GM12878 (cell line): ENCODE measurements around the gene CIRBP. TPM values are rescaled to one million over a fixed set of nuclear protein-coding genes. Genes with fewer than 3 reads are reported as not detected.

Experiments
- ATAC-seq: fragments of 200-7000 bp; cut with Tn5 transposase; 3 replicates; pipeline ENCODE4 v1.9.1; 2020; ENCODE audit warnings: mild to moderate bottlenecking, moderate library complexity
- BruUV-seq: library from RNA; stranded (reverse); fragments of 400-500 nt; replicated peaks from 2 replicates; lab custom pipeline; 2021; lab: Mats Ljungman, UMichigan
- CTCF ChIA-PET: fragments of 300-600 bp; sonication (Branson Sonifier 250); formaldehyde crosslinking; extraction: SDS; loops from one replicate; lab custom pipeline; 2021; ENCODE audit warnings: inconsistent platforms; lab: Yijun Ruan, JAX
- POLR2A ChIA-PET: fragments of 350-600 bp; formaldehyde crosslinking; extraction: SDS; loops from one replicate; lab custom pipeline; 2021; ENCODE audit warnings: inconsistent platforms; lab: Charles Lee
- RAD21 ChIA-PET: fragments of 300-600 bp; sonication (Branson Sonifier 250); formaldehyde crosslinking; loops from one replicate; lab custom pipeline; 2023; ENCODE audit warnings: antibody characterized with exemption; ENCODE audit not compliant: unreplicated experiment; lab: Charles Lee
- SMC1A ChIA-PET: fragments of 300-600 bp; sonication (Branson Sonifier 250); formaldehyde crosslinking; loops from one replicate; lab custom pipeline; 2023; ENCODE audit not compliant: unreplicated experiment, uncharacterized antibody; lab: Charles Lee
- DNase-seq: peaks from one replicate; pipeline ENCODE4 v3.0.0-alpha.2; 2011; ENCODE audit warnings: low read depth, low spot score
- FAIRE-seq: peaks from 3 replicates; lab custom pipeline; 2011; peaks lifted over from hg19 to GRCh38; lab: Jason Lieb, UNC
- H2AFZ ChIP-seq: 2 replicates; pipeline ENCODE4 v1.6.0; 2011; ENCODE audit warnings: low read depth, low read length, control low read depth; ENCODE audit not compliant: control insufficient read depth
- H3K27ac ChIP-seq: 2 replicates; pipeline ENCODE4 v1.5.1; 2011; ENCODE audit warnings: control low read depth; ENCODE audit not compliant: control insufficient read depth, insufficient read depth
- H3K27me3 ChIP-seq, 2 experiments: replicated peaks in 1 of 2; 2 replicates each; pipeline versions ENCODE4 v1.6.0 to v1.6.1; 2011; ENCODE audit warnings: low read length in 1 of 2; ENCODE audit not compliant: control insufficient read depth in 2 of 2, insufficient read depth in 2 of 2
- H3K36me3 ChIP-seq, 2 experiments: 2 replicates each; pipeline ENCODE4 v1.5.1; 2011; ENCODE audit warnings: low read length in 1 of 2; ENCODE audit not compliant: control insufficient read depth in 2 of 2, insufficient read depth in 2 of 2
- H3K4me1 ChIP-seq: 2 replicates; pipeline ENCODE4 v1.6.1; 2011; ENCODE audit warnings: mild to moderate bottlenecking, low read length, moderate library complexity, mixed read lengths; ENCODE audit not compliant: control insufficient read depth, insufficient read depth
- H3K4me2 ChIP-seq: 2 replicates; pipeline ENCODE4 v1.6.0; 2011; ENCODE audit warnings: control low read depth; ENCODE audit not compliant: control insufficient read depth, insufficient read depth
- H3K4me3 ChIP-seq: fragments of 200-600 bp; sonication (generic); 2 replicates; pipeline ENCODE4 v1.5.1; 2016
- H3K79me2 ChIP-seq: 2 replicates; pipeline ENCODE4 v1.6.0; 2011; ENCODE audit warnings: low read length; ENCODE audit not compliant: control insufficient read depth, insufficient read depth
- H3K9ac ChIP-seq: 2 replicates; pipeline ENCODE4 v1.8.0; 2011; ENCODE audit warnings: low read length, control low read depth, mixed read lengths; ENCODE audit not compliant: control insufficient read depth, insufficient read depth
- H3K9me3 ChIP-seq: replicated peaks from 3 replicates; pipeline ENCODE4 v1.5.1; 2011; ENCODE audit warnings: mild to moderate bottlenecking, low read length; ENCODE audit not compliant: control insufficient read depth, insufficient read depth
- H4K20me1 ChIP-seq: 2 replicates; pipeline ENCODE4 v1.6.0; 2011; ENCODE audit not compliant: control insufficient read depth, insufficient read depth
- BCL11A ChIP-seq: IDR thresholded peaks from 2 replicates; pipeline ENCODE4 v1.6.1; 2011; ENCODE audit warnings: low read depth, low read length
- CREB1 ChIP-seq: IDR thresholded peaks from 2 replicates; pipeline ENCODE4 v1.6.1; 2012; ENCODE audit warnings: low read depth, mild to moderate bottlenecking, inconsistent platforms
- EGR1 ChIP-seq, 2 experiments: IDR thresholded peaks; 1 replicate in 1 of 2; 2 replicates in 1 of 2; pipeline ENCODE4 v1.6.1; 2011 to 2012; ENCODE audit warnings: low read depth in 2 of 2, low read length in 2 of 2, borderline replicate concordance in 1 of 2, mild to moderate bottlenecking in 1 of 2, moderate library complexity in 1 of 2
- EP300 ChIP-seq, 2 experiments: fragments of 150-350 bp in 1 of 2; IDR thresholded peaks; 2 replicates each; pipeline ENCODE4 v1.6.1; 2011 to 2012; ENCODE audit warnings: low read depth in 2 of 2, low read length in 2 of 2, borderline replicate concordance in 1 of 2, improper control_type of control experiment in 1 of 2, inconsistent platforms in 1 of 2; ENCODE audit not compliant: control insufficient read depth in 1 of 2
- FOS ChIP-seq: IDR thresholded peaks from 3 replicates; pipeline ENCODE4 v1.6.1; 2011; ENCODE audit warnings: borderline replicate concordance; ENCODE audit not compliant: insufficient read length; ENCODE audit errors: extremely low read depth
- GATAD2B ChIP-seq: fragments of 450-650 bp; conservative IDR thresholded peaks from 2 replicates; pipeline ENCODE4 v1.6.1; 2017; ENCODE audit warnings: low read depth, mild to moderate bottlenecking, moderate library complexity
- MTA2 ChIP-seq: fragments of 450-650 bp; IDR thresholded peaks from 2 replicates; pipeline ENCODE4 v1.6.1; 2016; ENCODE audit warnings: low read depth, mild to moderate bottlenecking, moderate library complexity
- NR2F1 ChIP-seq: fragments of 450-650 bp; conservative IDR thresholded peaks from 2 replicates; pipeline ENCODE4 v1.6.1; 2017; ENCODE audit warnings: mild to moderate bottlenecking
- PAX8 ChIP-seq: fragments of 450-650 bp; IDR thresholded peaks from 2 replicates; pipeline ENCODE4 v1.6.1; 2017; ENCODE audit warnings: mild to moderate bottlenecking, moderate library complexity
- TCF3 ChIP-seq: IDR thresholded peaks from 2 replicates; pipeline ENCODE4 v1.6.1; 2012; ENCODE audit warnings: low read depth, mild to moderate bottlenecking, low read length, borderline replicate concordance; ENCODE audit not compliant: insufficient read depth
- ZNF622 ChIP-seq: fragments of 450-650 bp; IDR thresholded peaks from 2 replicates; pipeline ENCODE4 v1.6.1; 2017; ENCODE audit warnings: mild to moderate bottlenecking, inconsistent platforms
- ZSCAN29 ChIP-seq: fragments of 450-650 bp; IDR thresholded peaks from 2 replicates; pipeline ENCODE4 v1.6.1; 2017; ENCODE audit warnings: mild to moderate bottlenecking, moderate library complexity
- ZZZ3 ChIP-seq: IDR thresholded peaks from 2 replicates; pipeline ENCODE4 v1.6.1; 2011; ENCODE audit warnings: low read depth; ENCODE audit not compliant: control insufficient read depth, insufficient read length
- WGBS: methylation state at CpG from one replicate; pipeline ENCODE4 v1.1.6; 2016; ENCODE audit warnings: low lambda C conversion rate; ENCODE audit not compliant: insufficient replicate concordance, insufficient coverage; ENCODE audit errors: missing lambda C conversion rate; 5-methylcytosine and 5-hydroxymethylcytosine counted together
- in situ Hi-C: fragments of 300-500 bp; cut with MboI; formaldehyde crosslinking; loops from 9 replicates; pipeline ENCODE4 v1.14.3; 2018; ENCODE audit warnings: mixed read lengths
- intact Hi-C: fragments of 100-400 bp; cut with micrococcal nuclease; formaldehyde crosslinking; loops from one replicate; pipeline ENCODE4 v1.14.2; 2022; ENCODE audit not compliant: unreplicated experiment
- polyA plus RNA-seq, 11 experiments: library from polyadenylated mRNA; depleted of rRNA in 4 of 11; unstranded in 6 of 11; stranded (reverse) in 5 of 11; fragments of >200 nt; fragmentation: Nextera tagmentation in 4 of 11; fragmentation: Illumina TruSeq in 1 of 11; extraction: Ambion mirVana in 4 of 11; extraction: Trizol in 1 of 11; gene quantifications; 1 replicate in 1 of 11; 2 replicates in 10 of 11; pipeline versions ENCODE4 v1.2.1 to v1.2.3, GENCODE V29; 2011 to 2016; ENCODE audit warnings: inconsistent platforms in 2 of 11, missing spikeins in 2 of 11, low read depth in 1 of 11
- total RNA-seq, 4 experiments: library from RNA; depleted of rRNA in 3 of 4; stranded (reverse); fragments of >200 nt in 3 of 4; fragmentation: Illumina TruSeq in 1 of 4; extraction: Trizol in 1 of 4; gene quantifications; 2 replicates each; pipeline versions ENCODE4 v1.2.1 to v1.2.3, GENCODE V29; 2013 to 2021
- TF ChIP-seq, protein P1 (sequence below): IDR thresholded peaks from 2 replicates; pipeline ENCODE4 v1.6.1; 2011; ENCODE audit warnings: low read depth, low read length, improper control_type of control experiment, borderline replicate concordance
- TF ChIP-seq, protein P2 (sequence below): IDR thresholded peaks from 2 replicates; pipeline ENCODE4 v1.6.1; 2012; ENCODE audit warnings: low read depth, low read length, improper control_type of control experiment
- TF ChIP-seq, protein P3 (sequence below): fragments of 450-650 bp; IDR thresholded peaks from 2 replicates; pipeline ENCODE4 v1.6.1; 2016; ENCODE audit warnings: mild to moderate bottlenecking
- TF ChIP-seq, protein P4 (sequence below): IDR thresholded peaks from 2 replicates; pipeline ENCODE4 v1.6.1; 2011; ENCODE audit warnings: mild to moderate bottlenecking, low read depth, low read length, moderate library complexity; ENCODE audit not compliant: insufficient replicate concordance

CIRBP gene
- total and polyA plus RNA-seq, 10 of the 15 experiments (the other 5 are each of a cell fraction or from before 2014, with no cell fraction given): 27.6 to 335 (median 229) TPM

DNA sequence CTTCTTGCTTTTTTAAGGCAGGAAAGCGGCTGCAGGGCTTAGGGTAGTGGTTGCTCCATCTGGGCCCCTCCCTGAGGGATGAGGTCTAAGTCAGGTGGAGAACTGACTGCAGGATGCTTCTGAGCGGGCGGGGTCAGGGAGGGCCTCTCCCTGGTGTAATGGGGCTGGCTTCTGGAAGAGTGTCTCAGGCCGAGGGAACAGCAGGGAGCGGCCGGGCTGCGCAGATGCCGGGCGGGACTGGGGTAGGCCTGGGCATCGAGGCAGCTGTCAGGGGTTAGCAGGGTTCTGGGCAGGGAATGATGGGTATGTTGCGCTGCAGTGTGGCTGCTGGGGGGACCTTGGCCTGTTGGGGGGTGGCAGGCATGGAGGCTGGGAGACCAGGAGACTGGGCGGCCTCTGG lies 8.9 kb downstream of the CIRBP start (continued):
- TF ChIP-seq, protein P1, sequence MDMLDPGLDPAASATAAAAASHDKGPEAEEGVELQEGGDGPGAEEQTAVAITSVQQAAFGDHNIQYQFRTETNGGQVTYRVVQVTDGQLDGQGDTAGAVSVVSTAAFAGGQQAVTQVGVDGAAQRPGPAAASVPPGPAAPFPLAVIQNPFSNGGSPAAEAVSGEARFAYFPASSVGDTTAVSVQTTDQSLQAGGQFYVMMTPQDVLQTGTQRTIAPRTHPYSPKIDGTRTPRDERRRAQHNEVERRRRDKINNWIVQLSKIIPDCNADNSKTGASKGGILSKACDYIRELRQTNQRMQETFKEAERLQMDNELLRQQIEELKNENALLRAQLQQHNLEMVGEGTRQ: no peak
- TF ChIP-seq ZNF622 (no peak), GATAD2B (no peak), TCF3 (no peak), NR2F1 (no peak), PAX8 (no peak), MTA2 (no peak), FOS (no peak), BCL11A (no peak)

DNA sequence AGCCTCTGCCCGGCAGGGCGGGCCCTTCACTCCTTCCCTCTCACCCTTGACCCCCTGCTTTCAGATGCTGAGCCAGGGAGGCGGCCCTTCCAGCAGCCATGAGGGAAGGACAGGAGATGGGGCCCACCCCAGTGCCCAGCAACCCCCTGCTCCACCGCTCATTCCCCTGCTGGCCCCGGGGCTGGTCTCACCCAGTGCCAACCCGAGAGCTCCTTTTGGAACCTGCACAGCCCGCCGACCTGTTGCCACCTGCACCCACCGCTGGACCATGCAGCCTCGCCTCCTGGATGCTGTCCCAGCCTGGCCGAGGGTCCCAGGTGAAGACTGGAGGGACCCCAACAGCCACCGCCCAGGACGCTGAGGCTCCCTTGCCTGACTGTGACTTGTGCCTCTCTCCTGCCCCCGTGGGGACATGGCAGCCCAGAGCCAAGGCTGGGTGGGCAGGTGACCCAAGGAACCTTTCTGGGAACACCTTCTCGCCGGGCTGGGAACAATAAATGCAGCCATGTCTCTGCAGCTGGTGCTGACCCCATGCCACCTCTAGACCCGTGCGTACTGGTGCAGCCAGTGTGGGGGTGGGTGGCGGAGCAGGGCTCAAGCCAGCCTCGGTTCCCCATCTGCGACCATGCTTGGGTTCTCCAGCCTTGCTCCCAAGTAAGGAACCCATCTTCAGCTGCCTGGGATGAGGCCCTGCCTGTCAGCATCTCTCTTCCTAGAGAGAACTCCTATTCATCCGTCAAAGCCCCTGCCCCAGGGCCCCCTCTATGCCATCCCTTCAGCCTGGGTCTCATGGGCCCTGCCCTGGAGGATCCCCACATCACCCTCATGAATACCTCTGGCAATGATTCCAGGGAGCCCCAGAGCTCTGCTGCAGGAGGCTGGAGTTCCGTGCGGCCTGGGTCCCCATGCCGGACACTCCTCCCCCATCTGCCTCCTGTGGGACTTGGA lies 9.9 kb downstream of the CIRBP start:
- no TSS peak for BruUV-seq
- SMC1A ChIA-PET: interaction anchor here (0.8 to 1.5 kb wide), 4 partner anchors 35 to 104 kb away, joined by 3 to 12 read pairs (median 6); no protein-coding TSS in a partner anchor
- Histone ChIP-seq H3K9ac (no peak overlapping the region), H3K4me1 (peaks cover 14% of the 10 kb centered on the region), H3K4me3 (no peak overlapping the region), H3K9me3 (no peaks in the 10 kb centered on the region), H2AFZ (no peak overlapping the region), H4K20me1 (no peaks in the 10 kb centered on the region; the same call in 1 of the 2 replicates), H3K79me2 (peaks cover 26% of the 10 kb centered on the region), H3K4me2 (no peak overlapping the region), H3K27me3 (no peaks in the 10 kb centered on the region), H3K36me3 (peaks cover 15 to 29% of the 10 kb centered on the region in 2 experiments), H3K27ac (no peak overlapping the region)
- POLR2A ChIA-PET: interaction anchor here (0.8 to 1.5 kb wide), 2 partner anchors 10 to 34 kb away, joined by 3 to 5 read pairs; partner anchors contain the start of gene CIRBP
- ATAC-seq: no peak
- 67% methylated on average over 25 of the region's 25 CpGs for WGBS
- in situ Hi-C loops: loop anchor here (5.0 kb wide), 1 partner anchor 93 kb away; no protein-coding TSS in a partner anchor
- DNase-seq: no peak
- RAD21 ChIA-PET: interaction anchor here (0.7 to 1.5 kb wide), 7 partner anchors 35 to 164 kb away, joined by 3 to 22 read pairs (median 3); no protein-coding TSS in a partner anchor
- no peak for FAIRE-seq
- CTCF ChIA-PET: interaction anchor here (0.6 to 3.5 kb wide), 18 partner anchors 10 to 267 kb away, joined by 3 to 40 read pairs (median 4); partner anchors contain the start of gene CIRBP
- intact Hi-C loops: loop anchor here (1.0 kb wide), 1 partner anchor 93 kb away; no protein-coding TSS in a partner anchor
- TF ChIP-seq ZZZ3 (no peak), EP300 (IDR thresholded peaks at IDR 0.05; ENCODE audit: borderline replicate concordance in 1 of 2, control insufficient read depth in 1 of 2, low read depth in 2 of 2, low read length in 2 of 2) (no peak), CREB1 (no peak), EGR1 (IDR thresholded peaks at IDR 0.05; ENCODE audit: borderline replicate concordance in 1 of 2, low read depth in 2 of 2, low read length in 2 of 2) (no peak), ZSCAN29 (no peak)
- TF ChIP-seq, protein P2, sequence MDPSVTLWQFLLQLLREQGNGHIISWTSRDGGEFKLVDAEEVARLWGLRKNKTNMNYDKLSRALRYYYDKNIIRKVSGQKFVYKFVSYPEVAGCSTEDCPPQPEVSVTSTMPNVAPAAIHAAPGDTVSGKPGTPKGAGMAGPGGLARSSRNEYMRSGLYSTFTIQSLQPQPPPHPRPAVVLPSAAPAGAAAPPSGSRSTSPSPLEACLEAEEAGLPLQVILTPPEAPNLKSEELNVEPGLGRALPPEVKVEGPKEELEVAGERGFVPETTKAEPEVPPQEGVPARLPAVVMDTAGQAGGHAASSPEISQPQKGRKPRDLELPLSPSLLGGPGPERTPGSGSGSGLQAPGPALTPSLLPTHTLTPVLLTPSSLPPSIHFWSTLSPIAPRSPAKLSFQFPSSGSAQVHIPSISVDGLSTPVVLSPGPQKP: no peak
- TF ChIP-seq, protein P3, sequence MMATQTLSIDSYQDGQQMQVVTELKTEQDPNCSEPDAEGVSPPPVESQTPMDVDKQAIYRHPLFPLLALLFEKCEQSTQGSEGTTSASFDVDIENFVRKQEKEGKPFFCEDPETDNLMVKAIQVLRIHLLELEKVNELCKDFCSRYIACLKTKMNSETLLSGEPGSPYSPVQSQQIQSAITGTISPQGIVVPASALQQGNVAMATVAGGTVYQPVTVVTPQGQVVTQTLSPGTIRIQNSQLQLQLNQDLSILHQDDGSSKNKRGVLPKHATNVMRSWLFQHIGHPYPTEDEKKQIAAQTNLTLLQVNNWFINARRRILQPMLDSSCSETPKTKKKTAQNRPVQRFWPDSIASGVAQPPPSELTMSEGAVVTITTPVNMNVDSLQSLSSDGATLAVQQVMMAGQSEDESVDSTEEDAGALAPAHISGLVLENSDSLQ: no peak
- TF ChIP-seq, protein P4, sequence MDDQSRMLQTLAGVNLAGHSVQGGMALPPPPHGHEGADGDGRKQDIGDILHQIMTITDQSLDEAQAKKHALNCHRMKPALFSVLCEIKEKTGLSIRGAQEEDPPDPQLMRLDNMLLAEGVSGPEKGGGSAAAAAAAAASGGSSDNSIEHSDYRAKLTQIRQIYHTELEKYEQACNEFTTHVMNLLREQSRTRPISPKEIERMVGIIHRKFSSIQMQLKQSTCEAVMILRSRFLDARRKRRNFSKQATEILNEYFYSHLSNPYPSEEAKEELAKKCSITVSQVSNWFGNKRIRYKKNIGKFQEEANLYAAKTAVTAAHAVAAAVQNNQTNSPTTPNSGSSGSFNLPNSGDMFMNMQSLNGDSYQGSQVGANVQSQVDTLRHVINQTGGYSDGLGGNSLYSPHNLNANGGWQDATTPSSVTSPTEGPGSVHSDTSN: no peak
